HepG2 (cell line): ENCODE data around the gene EIF4A3. TPM values are rescaled to one million over a fixed set of nuclear protein-coding genes. Genes with fewer than 3 reads are reported as not detected.

ENCODE experiments used
- AFF4 ChIP-seq: sonication (generic); formaldehyde crosslinking; IDR thresholded peaks from 2 replicates; pipeline ENCODE4 v1.4.0; 2020; ENCODE audit warnings: missing genetic modification reagents
- AKAP8 ChIP-seq: sonication (generic); formaldehyde crosslinking; IDR thresholded peaks from 2 replicates; pipeline ENCODE4 v1.5.1; 2020; ENCODE audit warnings: mild to moderate bottlenecking, missing genetic modification reagents
- MTERF4 ChIP-seq: sonication (generic); formaldehyde crosslinking; IDR thresholded peaks from 2 replicates; pipeline ENCODE4 v1.8.0; 2023; ENCODE audit warnings: mild to moderate bottlenecking, missing genetic modification reagents
- NR2C2 ChIP-seq: sonication (generic); formaldehyde crosslinking; IDR thresholded peaks from 2 replicates; pipeline ENCODE4 v1.4.0; 2020; ENCODE audit warnings: missing genetic modification reagents, mild to moderate bottlenecking, moderate library complexity, borderline replicate concordance
- SOX13 ChIP-seq, 3 experiments: fragments of 450-650 bp in 1 of 3; sonication (generic) in 1 of 3; formaldehyde crosslinking in 1 of 3; IDR thresholded peaks in 2 of 3; conservative IDR thresholded peaks in 1 of 3; 2 replicates each; pipeline versions ENCODE4 v1.5.0 to v1.6.1; 2016 to 2020; ENCODE audit warnings: antibody characterized with exemption in 1 of 3, mild to moderate bottlenecking in 1 of 3, missing compliant biosample characterization in 1 of 3, missing genetic modification reagents in 1 of 3, moderate library complexity in 1 of 3
- SP4 ChIP-seq: sonication (generic); formaldehyde crosslinking; IDR thresholded peaks from 2 replicates; pipeline ENCODE4 v1.8.1; 2023; ENCODE audit warnings: mild to moderate bottlenecking, missing genetic modification reagents
- TBX3 ChIP-seq: fragments of 450-650 bp; IDR thresholded peaks from 2 replicates; pipeline ENCODE4 v1.6.1; 2017; ENCODE audit warnings: antibody characterized with exemption, mild to moderate bottlenecking, inconsistent platforms, borderline replicate concordance
- ZNF263 ChIP-seq: sonication (generic); formaldehyde crosslinking; IDR thresholded peaks from 2 replicates; pipeline ENCODE4 v1.4.0; 2020; ENCODE audit warnings: missing genetic modification reagents
- ZNF512B ChIP-seq: sonication (generic); formaldehyde crosslinking; IDR thresholded peaks from 2 replicates; pipeline ENCODE4 v1.5.1; 2020; ENCODE audit warnings: missing genetic modification reagents, mild to moderate bottlenecking, borderline replicate concordance
- ZNF570 ChIP-seq: sonication (generic); formaldehyde crosslinking; IDR thresholded peaks from 2 replicates; pipeline ENCODE4 v1.4.0; 2020; ENCODE audit warnings: mild to moderate bottlenecking, missing genetic modification reagents, borderline replicate concordance
- polyA plus RNA-seq, 8 experiments: library from polyadenylated mRNA; depleted of rRNA in 3 of 8; stranded (reverse) in 7 of 8; unstranded in 1 of 8; fragments of >200 nt; fragmentation: Illumina TruSeq in 4 of 8; extraction: Trizol in 4 of 8; gene quantifications; 2 replicates each; pipeline versions ENCODE4 v1.2.1 to v1.2.3, GENCODE V29; 2011 to 2016; ENCODE audit warnings: low read depth in 4 of 8, missing spikeins in 1 of 8, mixed read lengths in 1 of 8; ENCODE audit not compliant: insufficient read depth in 1 of 8
- total RNA-seq, 5 experiments: library from RNA; depleted of rRNA; stranded (reverse); fragments of >200 nt; fragmentation: Illumina TruSeq; extraction: Trizol; gene quantifications; 2 replicates each; pipeline ENCODE4 v1.2.3, GENCODE V29; 2016; ENCODE audit warnings: low read depth in 1 of 5
- TF ChIP-seq, protein P1 (sequence below): IDR thresholded peaks from 2 replicates; pipeline ENCODE4 v1.4.0; 2020; ENCODE audit warnings: mild to moderate bottlenecking, missing genetic modification reagents

EIF4A3 gene
- total and polyA plus RNA-seq, 2 of the 13 experiments (the other 11 are each of a cell fraction or from before 2014, with no cell fraction given): 145 to 187 TPM

GRCh38 chr17:80195671-80196529 is 49.0 kb upstream of the EIF4A3 start (continued):
- no peak for TF ChIP-seq AFF4
- peak; percentile 29; the same call in 1 of the 2 replicates for TF ChIP-seq ZNF263
- TF ChIP-seq SP4 (CRISPR knock-in tag): 0 out of 2 replicates have a peak, but pooled peaks have one; percentile 33
- TF ChIP-seq NR2C2: peak; percentile 45
- TF ChIP-seq AKAP8: peak; percentile 57; the same call in 1 of the 2 replicates
- no peak for TF ChIP-seq TBX3
- no peak for TF ChIP-seq SOX13 (IDR thresholded peaks at IDR 0.05)
- peak in 1 of 2 experiments; percentile 17; a peak in 1 of 4 replicates for TF ChIP-seq SOX13 (CRISPR knock-in tag; conservative IDR thresholded peaks at IDR 0.05 in 1 of 2, IDR thresholded peaks at IDR 0.05 in 1 of 2)
- TF ChIP-seq, protein P1, sequence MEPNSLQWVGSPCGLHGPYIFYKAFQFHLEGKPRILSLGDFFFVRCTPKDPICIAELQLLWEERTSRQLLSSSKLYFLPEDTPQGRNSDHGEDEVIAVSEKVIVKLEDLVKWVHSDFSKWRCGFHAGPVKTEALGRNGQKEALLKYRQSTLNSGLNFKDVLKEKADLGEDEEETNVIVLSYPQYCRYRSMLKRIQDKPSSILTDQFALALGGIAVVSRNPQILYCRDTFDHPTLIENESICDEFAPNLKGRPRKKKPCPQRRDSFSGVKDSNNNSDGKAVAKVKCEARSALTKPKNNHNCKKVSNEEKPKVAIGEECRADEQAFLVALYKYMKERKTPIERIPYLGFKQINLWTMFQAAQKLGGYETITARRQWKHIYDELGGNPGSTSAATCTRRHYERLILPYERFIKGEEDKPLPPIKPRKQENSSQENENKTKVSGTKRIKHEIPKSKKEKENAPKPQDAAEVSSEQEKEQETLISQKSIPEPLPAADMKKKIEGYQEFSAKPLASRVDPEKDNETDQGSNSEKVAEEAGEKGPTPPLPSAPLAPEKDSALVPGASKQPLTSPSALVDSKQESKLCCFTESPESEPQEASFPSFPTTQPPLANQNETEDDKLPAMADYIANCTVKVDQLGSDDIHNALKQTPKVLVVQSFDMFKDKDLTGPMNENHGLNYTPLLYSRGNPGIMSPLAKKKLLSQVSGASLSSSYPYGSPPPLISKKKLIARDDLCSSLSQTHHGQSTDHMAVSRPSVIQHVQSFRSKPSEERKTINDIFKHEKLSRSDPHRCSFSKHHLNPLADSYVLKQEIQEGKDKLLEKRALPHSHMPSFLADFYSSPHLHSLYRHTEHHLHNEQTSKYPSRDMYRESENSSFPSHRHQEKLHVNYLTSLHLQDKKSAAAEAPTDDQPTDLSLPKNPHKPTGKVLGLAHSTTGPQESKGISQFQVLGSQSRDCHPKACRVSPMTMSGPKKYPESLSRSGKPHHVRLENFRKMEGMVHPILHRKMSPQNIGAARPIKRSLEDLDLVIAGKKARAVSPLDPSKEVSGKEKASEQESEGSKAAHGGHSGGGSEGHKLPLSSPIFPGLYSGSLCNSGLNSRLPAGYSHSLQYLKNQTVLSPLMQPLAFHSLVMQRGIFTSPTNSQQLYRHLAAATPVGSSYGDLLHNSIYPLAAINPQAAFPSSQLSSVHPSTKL (CRISPR knock-in tag): peak; percentile 75
- 0 out of 2 replicates have a peak, but pooled peaks have one; percentile 70 for TF ChIP-seq MTERF4 (CRISPR knock-in tag)
- 0 out of 2 replicates have a peak, but pooled peaks have one; percentile 45 for TF ChIP-seq ZNF512B (CRISPR knock-in tag)
- TF ChIP-seq ZNF570 (CRISPR knock-in tag): no peak
